ENCODE results near the gene ATXN3L.

Gene ATXN3L

DNA sequence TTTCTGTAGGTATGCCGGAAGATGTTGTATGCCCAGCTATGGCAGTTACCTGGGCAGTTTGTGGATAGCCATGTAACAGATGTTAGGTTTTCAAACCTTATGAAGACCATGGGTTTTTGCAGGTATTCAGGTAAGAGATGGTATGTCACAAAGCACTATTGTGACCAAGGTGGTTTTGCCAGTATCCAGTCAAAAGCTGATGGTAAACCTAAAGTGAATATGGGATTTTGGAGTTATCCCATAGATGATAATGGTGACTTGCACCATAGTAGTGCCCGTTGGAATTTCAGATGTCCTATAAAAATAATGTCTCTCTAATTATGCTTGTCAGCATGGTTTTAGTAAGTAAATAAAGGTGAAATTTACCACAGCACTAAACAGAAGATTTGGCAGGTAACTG lies at the start of gene ATXN3L:
ATXN3L (minus strand) TSS at position 101 of the 400 bp plus-strand sequence. CDS start 119 bp downstream, outside the sequence.
- DNase-seq (ENCODE audit: low spot score): no peak

DNA sequence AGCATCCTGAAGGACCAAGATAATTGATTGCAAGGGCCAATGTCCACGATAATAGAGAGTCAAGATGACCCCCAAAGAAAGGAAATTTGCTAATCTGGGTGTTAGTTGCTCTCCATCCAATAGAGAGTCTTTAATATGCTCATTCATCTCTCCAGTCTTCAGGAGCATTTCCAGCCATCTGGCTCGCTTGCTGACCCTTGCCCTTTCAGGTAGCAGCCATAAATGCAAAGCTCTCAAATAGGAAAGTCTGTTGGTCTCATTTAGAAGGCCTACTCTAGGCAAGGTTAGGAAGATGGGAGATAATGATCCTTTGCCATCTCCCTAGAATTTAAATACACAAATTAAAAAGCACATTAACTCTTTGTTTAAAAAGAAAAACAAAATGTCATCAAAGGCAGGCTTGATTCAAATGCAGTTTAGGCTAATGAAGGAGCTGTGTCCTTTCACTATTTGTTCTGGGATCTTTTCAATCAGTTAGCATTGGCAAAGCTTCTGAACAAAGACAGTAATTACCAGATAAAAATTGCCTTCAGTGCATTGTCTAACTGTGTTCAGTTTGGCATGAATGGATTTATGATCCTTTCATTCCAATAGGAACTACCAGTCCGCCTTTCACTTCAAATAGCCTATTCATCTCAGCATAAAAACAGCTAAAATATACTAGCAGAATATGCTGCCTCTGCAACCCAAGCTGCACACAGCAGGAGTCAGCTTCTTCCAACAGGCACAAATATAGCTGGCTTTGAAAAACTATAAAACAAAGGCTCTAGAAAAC lies 49.6 kb upstream of the ATXN3L start:
- no peak for DNase-seq (ENCODE audit: low spot score)

DNA sequence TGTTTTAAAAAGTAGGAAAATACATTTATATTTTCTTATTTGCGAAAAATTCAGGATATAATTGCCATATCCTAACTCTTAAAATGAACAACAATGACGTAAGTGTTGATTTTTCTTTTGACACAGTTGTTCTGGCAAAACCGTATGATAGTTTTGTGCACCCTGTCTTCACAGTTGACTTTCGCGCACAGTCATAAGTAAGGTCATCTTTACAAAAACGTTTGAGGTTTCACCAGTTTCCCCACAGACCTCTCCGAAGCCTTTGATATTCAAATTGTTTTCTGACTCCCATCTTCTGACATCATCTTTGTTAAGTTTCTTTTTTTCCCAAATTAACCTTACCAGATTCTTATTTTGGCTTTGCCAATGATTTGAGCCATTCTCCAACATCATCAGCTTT lies 48.1 kb upstream of the ATXN3L start:
- no peak for DNase-seq (ENCODE audit: low spot score)

DNA sequence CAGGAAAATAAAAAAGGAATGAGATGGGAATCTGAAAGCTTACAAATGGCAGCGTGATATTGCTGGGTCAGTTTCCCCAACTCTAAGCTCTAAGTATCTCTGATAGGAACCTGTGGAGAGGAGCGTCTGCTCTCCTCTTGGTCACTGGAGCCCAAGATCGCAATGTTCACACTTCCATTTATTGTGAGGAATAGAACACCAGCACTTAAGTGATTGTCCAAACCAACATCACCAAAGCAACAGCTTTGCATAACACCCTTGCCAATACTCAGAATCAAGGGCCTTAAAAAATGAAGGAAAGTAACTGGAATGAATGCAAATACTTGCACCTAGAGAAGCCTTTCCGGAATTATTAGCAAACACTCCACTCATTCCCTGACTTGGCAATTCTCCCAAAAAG lies 46.8 kb upstream of the ATXN3L start:
- DNase-seq (ENCODE audit: low spot score): no peak

DNA sequence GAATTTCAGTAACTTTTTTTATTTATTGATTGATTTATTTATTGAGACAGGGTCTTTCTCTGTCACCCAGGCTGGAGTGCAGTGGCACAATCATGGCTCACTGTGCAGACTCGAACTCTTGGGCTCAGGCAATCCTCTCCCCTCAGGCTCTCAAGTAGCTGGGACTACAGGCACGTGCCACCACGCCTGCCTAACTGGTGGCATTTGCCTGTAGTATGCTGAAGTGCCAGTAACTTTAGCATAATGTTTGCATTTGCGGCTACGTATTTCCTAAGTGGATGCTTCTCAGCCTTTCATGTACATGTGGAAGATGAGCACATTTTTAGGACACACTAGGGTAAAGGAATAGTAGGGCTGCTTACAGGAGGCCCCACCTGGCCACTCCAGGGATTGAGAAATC lies 45.3 kb upstream of the ATXN3L start:
- no peak for DNase-seq (ENCODE audit: low spot score)

DNA sequence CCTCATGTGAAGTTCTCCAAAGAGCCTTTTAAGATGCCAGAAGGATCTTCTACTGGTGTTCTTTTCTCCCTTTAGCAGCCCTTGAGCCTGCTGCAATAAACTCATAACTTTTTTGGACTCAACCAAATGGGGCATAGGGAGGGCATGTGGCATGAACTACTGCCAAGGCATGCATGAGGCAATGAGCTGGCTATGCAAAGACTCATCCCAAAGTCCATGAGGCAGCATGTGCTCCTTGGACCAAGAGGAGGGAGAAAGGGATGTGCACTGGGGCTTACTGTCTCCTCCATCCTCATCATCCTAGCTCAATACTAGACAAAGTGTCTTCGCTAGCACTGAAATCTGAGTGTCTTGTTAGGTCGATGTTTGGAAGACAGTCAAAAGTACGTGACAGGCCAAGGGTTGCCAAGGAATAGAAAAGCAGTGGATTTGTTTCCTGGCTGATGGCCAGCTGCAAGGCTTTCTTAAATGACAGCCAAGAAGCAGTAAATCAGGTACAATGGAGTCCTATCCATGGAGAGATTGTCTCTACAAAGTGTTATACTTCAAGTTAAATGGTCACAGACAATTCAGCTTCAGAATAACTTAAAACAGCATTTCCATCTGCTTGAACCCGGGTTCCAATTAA lies 44.5 kb upstream of the ATXN3L start:
- DNase-seq (ENCODE audit: low spot score): no peak

DNA sequence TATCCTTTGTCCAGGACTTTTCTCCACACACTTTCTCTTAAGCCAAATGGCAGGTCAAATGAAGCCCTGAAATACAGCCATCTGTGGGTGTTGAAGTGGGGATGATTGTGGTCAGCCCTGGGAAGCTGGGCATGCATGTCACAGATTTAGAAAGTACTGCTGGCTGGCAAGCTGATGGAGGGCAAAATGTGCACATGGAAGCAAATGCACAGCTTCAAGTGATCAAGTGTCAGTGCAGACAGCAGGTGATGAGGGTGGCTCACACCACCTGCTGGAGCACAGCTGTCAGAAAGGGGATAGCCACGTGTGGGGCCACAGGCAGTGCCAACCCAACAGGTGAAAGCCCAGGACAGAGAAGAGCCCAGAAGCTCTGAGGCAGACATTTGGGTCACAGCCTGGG lies 40.3 kb upstream of the ATXN3L start:
- DNase-seq (ENCODE audit: low spot score): peak; percentile 53

DNA sequence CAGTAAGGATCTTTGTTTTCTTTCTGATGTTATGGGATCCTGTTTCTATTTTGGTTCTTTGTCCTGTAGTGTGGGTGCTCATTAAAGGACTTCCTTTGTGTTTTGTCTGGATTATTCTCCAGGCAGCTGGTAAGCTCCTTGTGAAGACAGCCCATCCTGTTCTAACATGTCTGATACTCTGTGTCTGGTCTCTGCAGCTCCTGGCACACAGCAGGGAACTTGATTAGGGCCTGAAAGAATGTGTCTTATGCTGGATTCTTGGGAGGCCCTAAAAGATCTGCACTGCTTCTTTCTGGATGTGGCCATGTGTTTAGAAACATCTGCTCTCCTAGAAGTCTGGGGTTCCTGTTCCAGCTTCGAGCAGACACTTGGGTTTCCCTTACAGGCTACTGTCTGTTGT lies 38.1 kb upstream of the ATXN3L start:
- peak; percentile 35 for DNase-seq (ENCODE audit: low spot score)

DNA sequence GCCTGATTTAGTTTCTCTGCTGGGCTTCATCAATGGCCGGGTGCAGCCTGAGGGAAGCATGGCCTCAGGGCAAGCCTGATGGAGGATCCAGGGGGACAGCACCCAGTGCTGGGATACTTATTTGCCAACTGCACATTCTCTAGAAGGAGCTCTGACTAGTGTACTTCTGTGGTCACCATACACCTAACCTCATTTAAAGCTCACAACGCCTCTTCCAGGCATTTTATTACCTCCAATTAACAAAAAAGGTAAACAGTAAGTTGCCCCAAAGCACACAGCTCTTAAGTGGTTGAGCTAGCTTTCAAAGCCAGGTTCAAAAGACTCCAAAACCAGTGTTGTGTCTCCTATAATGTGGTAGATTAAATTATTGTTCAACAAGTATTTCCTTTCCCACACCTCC lies 26.8 kb upstream of the ATXN3L start:
- DNase-seq (ENCODE audit: low spot score): no peak

DNA sequence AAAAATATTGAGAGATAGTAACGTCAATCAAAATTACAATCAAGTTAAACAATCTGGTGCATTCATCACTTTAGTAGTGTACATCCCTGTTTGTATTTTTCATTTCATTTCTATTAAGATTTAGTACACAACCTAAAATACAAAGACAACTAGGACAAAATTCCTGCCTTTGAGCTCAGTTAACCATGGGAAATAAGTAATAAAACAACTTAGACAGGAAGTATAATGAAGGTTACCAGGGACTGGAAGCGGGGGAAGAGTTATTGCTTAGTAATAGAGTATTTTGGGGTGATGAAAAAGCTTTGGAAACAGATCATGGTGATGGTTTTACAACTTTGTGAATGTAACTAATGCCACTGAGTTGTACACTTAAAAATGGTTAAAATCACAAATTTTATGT lies 25.6 kb upstream of the ATXN3L start:
- no peak for DNase-seq (ENCODE audit: low spot score)

DNA sequence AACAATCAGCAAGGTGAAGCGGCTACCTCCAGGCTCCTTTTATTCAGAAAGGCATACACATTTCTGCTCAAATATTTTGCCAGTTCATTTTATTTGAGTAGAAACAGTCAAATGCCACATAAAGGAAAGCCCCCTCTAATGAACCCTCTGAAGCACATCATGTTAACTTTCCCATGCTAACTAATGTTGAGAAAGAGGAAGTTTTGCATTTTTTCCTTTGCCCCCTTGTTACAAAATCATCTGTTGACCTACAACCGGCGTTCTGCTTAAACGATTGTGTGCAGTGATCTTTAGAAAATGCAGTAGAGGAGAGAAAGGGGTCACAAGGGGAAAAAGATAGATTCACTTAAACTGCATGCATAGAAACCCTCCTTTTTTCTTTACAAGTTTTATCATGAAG lies 25.2 kb upstream of the ATXN3L start:
- no peak for DNase-seq (ENCODE audit: low spot score)

DNA sequence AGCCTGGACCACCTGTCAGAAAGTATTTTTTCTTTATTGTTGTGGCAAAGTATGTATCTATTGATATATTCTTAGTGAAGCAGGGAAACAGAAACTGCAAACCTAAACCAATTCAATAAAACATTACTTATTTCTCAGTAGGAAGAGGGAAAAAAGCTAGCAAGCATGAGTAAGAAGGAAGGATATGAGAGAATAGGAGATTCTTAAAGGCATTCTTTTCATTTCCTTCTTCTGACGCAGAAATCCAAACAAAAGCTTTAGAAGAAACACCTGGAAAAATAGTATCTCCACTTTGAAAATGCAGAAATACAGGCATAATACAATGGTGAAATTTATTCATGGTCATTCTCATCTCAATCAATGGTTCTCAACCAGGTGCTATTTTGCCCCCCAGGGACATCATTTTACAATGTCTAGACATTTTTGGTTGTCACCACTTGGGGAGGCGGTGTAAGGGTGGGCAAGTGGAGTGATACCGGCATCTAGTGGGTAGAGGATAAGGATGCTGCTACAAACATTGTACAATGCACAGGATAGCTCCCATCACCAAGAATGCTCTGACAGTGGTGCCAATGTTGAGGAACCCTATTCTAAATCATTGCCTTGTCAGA lies 21.7 kb upstream of the ATXN3L start:
- no peak for DNase-seq (ENCODE audit: low spot score)

DNA sequence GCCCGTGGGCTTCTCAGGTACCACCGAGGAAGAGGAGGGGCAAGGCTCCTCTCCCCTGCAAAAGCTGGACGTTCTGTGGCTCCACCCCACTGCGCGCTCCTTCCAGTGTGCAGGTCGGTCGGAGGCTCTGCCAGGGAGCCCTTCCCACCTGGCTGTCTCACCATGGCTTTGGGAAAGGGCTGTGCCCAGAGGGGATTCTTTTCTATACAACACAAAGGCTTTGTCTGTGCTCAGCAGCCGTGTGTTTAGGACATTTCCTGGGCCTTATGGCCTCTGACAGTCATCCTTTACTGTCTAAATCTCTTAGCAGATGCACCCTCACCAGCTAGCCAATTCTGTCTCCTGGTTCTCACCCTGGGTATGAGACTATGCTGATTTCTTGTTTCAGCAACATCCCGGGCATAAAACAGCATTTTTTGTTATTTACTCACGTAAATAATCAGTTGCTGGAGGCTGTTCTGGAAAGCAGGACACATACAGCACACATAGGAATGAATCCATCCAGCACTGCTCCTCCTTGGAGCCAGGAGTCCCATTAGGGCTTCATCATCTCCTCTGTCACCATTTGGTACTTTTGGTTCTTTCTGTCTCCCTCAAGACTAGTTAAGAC lies 20.4 kb upstream of the ATXN3L start:
- no peak for DNase-seq (ENCODE audit: low spot score)

DNA sequence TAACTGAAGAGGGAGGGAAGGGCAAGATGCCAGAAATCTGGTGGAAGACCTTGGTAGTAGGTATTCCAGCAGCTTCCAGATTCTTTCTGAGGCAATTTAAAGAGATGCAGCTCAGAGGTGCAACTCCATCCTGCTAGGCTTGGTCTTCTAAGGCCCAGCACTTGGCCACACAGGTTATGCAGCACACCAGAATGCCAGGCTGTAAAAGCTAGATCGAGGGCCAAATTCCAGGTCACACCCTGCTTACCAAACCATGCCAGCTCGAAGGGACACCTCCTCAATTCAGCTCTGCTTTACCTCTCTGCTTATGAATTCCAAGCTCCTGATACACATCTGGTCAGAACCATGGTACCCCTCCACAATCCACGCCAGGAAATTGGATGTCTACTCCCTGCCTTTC lies 19.8 kb upstream of the ATXN3L start:
- DNase-seq (ENCODE audit: low spot score): no peak

DNA sequence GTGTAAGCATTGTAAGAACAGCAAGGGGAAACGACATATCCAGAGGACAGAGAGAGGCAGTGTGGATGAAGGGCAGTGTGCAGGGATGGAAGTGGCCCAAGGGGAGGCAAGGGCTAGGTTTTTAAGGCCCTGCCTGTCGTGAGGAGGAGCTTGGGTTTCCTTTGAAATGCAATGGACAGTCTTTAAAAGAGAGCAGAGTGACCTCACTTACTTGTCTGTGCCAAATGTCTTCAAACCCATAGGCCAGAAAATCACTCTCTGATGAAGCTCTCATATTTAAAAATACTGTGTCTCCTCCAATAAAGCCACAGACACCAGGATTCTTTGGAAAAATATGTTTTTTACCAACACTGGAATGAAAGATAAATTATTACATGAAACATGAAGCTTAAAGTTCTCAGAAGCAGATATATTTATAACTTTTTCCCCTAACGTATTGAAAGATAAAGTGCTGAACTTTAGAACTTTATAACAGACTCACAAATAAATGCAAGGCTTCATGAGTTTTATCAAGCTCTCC lies 19.2 kb upstream of the ATXN3L start:
- DNase-seq (ENCODE audit: low spot score): no peak

DNA sequence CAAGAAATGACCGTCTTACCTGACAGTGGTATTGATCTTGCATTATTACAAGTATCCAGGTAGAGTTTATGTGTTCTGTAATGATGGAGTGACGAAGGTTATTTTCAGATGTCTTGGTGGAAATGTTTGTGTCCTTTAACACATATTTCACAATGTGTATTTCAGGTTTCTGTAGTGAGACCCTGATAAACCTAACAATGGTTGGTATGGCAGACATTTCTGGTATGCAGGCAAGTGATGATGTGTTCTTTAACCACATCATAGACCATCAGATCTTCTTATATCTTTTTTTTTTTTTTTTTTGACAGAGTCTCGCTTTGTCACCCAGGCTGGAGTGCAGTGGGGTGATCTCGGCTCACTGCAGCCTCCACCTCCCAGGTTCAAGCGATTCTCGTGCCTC lies 14.6 kb upstream of the ATXN3L start:
- no peak for DNase-seq (ENCODE audit: low spot score)

DNA sequence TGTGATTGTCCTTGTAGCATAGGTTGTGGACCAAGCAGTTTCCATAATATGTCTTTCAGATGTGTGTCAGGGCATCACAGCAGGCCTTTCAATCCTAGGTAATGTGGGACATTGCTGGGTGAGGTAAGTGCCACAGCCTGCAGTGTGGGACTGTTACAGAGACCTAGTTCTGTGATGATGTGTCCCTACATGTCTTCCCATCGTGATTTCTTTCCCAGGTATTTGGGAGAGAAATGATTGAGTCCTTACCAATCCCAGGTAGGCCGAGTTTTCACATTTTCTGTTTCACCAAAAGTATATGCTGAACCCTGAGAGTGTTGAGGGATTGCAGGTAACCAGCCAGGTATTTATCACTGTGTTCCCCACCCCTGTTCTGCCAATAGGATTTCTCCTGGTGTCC lies 10.6 kb upstream of the ATXN3L start:
- DNase-seq (ENCODE audit: low spot score): no peak

DNA sequence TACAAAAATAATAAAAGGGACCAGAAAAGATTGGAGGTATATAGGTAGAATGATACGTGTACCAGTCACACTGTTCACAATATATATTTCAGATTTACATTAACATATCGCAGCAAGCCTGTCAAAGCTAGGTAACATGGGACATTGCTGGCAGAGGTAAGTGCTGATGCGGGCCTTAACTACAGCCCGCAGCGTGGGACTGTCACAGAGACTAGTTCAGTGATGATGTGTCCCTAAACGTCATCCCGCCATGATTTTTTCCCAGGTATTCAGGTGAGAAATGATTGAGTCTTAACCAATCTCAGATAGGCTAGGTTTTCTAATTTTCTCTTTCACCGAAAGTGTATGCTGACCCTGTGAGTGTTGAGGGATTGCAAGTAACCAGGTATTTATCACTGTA lies 7.8 kb upstream of the ATXN3L start:
- DNase-seq (ENCODE audit: low spot score): no peak

DNA sequence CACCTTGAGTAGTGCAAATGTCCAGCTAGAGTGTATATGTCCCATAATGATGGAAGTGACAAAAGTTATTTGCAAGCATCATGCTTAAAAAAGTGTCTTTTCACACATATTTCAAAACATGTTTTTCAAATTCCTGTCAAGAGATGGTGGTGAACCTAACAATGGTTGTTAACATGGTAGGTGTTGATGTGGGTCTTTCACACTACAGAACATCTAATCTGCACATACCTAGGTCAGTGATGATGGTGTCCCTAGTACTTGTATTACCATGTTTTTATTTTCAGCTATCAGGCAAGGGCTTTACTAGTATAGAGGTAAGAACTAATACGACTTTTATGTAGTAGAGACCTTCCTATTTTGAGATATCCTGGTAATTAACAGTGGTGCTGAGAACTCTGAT lies 3.4 kb upstream of the ATXN3L start:
- DNase-seq (ENCODE audit: low spot score): no peak

DNA sequence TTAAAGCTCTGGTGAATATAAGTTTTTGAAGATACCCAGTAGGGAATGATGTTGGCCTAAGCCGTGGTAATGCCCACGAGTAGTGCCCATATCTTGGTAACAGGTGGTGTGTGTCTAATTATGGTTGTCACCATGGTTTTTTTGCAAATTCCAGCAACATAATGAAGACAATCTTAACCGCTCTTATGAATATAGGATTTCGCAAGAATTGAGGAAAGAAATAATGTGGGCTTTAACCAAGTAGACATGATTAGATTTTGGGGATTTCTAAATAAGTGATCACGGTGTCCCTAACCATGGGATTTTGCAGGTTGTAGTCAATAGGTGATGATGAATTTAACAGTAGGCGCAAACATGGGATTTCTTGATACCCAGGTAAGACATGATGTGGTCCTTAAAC lies 2.5 kb downstream of the ATXN3L start:
- DNase-seq (ENCODE audit: low spot score): no peak

DNA sequence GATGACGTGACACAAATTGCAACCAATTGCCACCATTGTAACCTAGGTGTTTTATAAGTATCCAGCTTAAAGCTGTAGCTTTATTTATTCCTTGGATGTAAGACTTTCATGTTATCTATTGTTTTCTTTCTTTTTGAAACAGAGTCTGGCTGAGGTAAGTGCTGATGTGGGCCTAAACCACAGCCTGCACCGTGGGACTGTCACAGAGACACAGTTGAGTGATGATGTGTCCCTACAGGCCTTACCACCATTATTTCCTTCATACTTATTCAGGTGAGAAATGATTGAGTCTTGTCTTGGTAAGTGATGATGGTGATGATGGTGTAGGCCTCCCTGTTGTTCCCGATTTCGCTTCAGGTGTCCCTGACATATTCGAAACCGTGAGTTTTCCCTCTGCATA lies 8.3 kb downstream of the ATXN3L start:
- no peak for DNase-seq (ENCODE audit: low spot score)

DNA sequence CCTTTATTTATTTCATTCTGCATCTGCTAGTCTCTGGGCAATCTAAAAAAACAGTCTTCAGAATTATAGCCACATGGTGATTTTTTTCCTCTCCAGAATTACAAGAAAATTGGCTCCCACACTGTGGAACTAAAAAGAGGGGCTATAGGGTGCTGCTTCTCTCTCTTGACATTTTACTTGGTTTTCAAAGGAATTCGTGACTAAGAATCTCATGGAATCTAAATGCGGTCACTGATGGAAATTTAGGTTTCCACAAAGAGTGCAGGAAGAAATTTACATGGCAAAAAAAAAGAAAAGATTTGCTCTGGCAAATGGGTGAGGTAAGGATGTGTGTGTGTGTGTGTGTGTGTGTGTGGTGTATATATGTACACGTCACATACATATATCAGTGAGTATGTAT lies 10.2 kb downstream of the ATXN3L start:
- DNase-seq (ENCODE audit: low spot score): no peak

DNA sequence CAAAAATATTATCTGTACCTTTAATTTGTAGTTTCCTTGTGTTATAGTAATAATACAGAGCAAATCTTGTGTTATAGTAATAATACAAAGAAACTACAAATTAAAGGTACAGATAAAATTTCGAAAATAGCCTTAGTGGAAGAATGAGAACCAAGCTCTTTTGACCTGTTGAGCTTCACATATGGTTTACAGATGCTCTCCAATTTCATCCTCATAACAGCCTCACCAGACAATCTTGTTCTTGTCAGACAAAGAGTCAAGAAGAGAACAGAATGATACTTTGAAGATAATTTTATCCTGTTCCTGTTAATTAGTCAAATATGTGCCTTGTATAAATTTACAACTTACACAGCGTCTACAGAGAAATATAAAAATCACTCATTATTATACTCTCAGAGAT lies 12.8 kb downstream of the ATXN3L start:
- DNase-seq (ENCODE audit: low spot score): no peak

Data from cerebellar cortex (tissue), 1 donor.